Tibial artery (tissue), 4 donors: Measurements from ENCODE around the gene CMTR1.

Experiments used
- DNase-seq, 2 donors: peaks; one replicate each; pipeline ENCODE4 v3.0.0-alpha.2; 2019
- H3K27ac ChIP-seq, 2 donors: fragments of 200-600 bp; sonication (generic) in 1 of 2; 1 replicate in 1 of 2; 2 replicates in 1 of 2; pipeline ENCODE4 v1.5.1; 2018 to 2019; ENCODE audit warnings: mild to moderate bottlenecking in 1 of 2
- H3K27me3 ChIP-seq, 2 donors: fragments of 200-600 bp; sonication (generic) in 1 of 2; one replicate each; pipeline versions ENCODE4 v1.5.1 to v1.6.0; 2016 to 2019
- H3K36me3 ChIP-seq, 3 donors: fragments of 200-600 bp; sonication (generic) in 2 of 3; one replicate each; pipeline ENCODE4 v1.5.1; 2016 to 2019; ENCODE audit warnings: mild to moderate bottlenecking in 2 of 3
- H3K4me1 ChIP-seq, 4 donors: fragments of 200-600 bp; sonication (generic) in 2 of 4; 1 replicate in 3 of 4; 2 replicates in 1 of 4; pipeline ENCODE4 v1.5.1; 2016 to 2019
- H3K4me3 ChIP-seq, 2 donors: fragments of 200-600 bp; sonication (generic) in 1 of 2; 1 replicate in 1 of 2; 2 replicates in 1 of 2; pipeline ENCODE4 v1.5.1; 2018 to 2019; ENCODE audit warnings: mild to moderate bottlenecking in 2 of 2
- H3K9me3 ChIP-seq, 3 donors: fragments of 200-600 bp; sonication (generic) in 1 of 3; one replicate each; pipeline ENCODE4 v1.5.1; 2016 to 2019
- CTCF ChIP-seq, 2 experiments: fragments of 200-600 bp in 1 of 2; fragments of 450-650 bp in 1 of 2; IDR thresholded peaks; one replicate each; pipeline ENCODE4 v1.5.1; 2017 to 2019; ENCODE audit warnings: antibody characterized with exemption in 2 of 2, mild to moderate bottlenecking in 1 of 2, moderate library complexity in 1 of 2
- intact Hi-C: fragments of 100-400 bp; cut with DNase I; formaldehyde crosslinking; loops from one replicate; pipeline ENCODE4 v1.15.0; 2023; ENCODE audit warnings: low total_unique reads

CMTR1 gene

GRCh38 chr6:37483252-37483901, 50.4 kb downstream of the CMTR1 start:
- Histone ChIP-seq H3K27me3 (no peaks in the 10 kb centered on the region), H3K9me3 (no peaks in the 10 kb centered on the region), H3K36me3 (peaks cover 13 to 82% (median 69%) of the 10 kb centered on the region in 3 donors), H3K27ac (no peak overlapping the region), H3K4me1 (peaks cover 0 to 5% (median 0%) of the 10 kb centered on the region in 4 donors), H3K4me3 (no peak overlapping the region)
- intact Hi-C loops = loop anchor here (5.0 kb wide), 1 partner anchor 209 kb away; no protein-coding TSS in a partner anchor
- DNase-seq = peak in 1 of 2 donors; percentile 35
- TF ChIP-seq CTCF (IDR thresholded peaks at IDR 0.05) = no peak

GRCh38 chr6:37483917-37484785, 51.1 kb downstream of the CMTR1 start:
- intact Hi-C loops = loop anchor here (5.0 kb wide), 1 partner anchor 208 kb away; no protein-coding TSS in a partner anchor
- peak; percentile 54 to 71 for TF ChIP-seq CTCF (IDR thresholded peaks at IDR 0.05)
- peaks cover 13 to 75% (median 61%) of the 10 kb centered on the region in 3 donors for H3K36me3 ChIP-seq
- H3K27me3 ChIP-seq = no peaks in the 10 kb centered on the region
- H3K27ac ChIP-seq = no peak overlapping the region
- H3K9me3 ChIP-seq = no peaks in the 10 kb centered on the region
- no peak for DNase-seq
- H3K4me1 ChIP-seq = peaks cover 0 to 5% (median 0%) of the 10 kb centered on the region in 4 donors
- H3K4me3 ChIP-seq = no peak overlapping the region

- no peak for TF ChIP-seq CTCF (IDR thresholded peaks at IDR 0.05)
- Histone ChIP-seq H3K36me3 (peaks cover 11 to 69% (median 55%) of the 10 kb centered on the region in 3 donors), H3K4me3 (no peak overlapping the region), H3K4me1 (peaks cover 0 to 10% (median 0%) of the 10 kb centered on the region in 4 donors), H3K27me3 (no peaks in the 10 kb centered on the region), H3K9me3 (no peaks in the 10 kb centered on the region), H3K27ac (no peak overlapping the region)
- intact Hi-C loops = loop anchor here (5.0 kb wide), 1 partner anchor 208 kb away; no protein-coding TSS in a partner anchor
- no peak for DNase-seq
Observed at GRCh38 chr6:37484786-37485170, 51.8 kb downstream of the CMTR1 start.

- no peak overlapping the region for H3K27ac ChIP-seq
- intact Hi-C loops = no loop called here
- TF ChIP-seq CTCF (IDR thresholded peaks at IDR 0.05) = no peak
- peaks cover 6 to 64% (median 49%) of the 10 kb centered on the region in 3 donors for H3K36me3 ChIP-seq
- peaks cover 0 to 15% (median 0%) of the 10 kb centered on the region in 4 donors for H3K4me1 ChIP-seq
- no peaks in the 10 kb centered on the region for H3K9me3 ChIP-seq
- H3K27me3 ChIP-seq = no peaks in the 10 kb centered on the region
- no peak for DNase-seq
- H3K4me3 ChIP-seq = no peak overlapping the region
Observed at GRCh38 chr6:37485291-37485702, 52.3 kb downstream of the CMTR1 start.

GRCh38 chr6:37486121-37486839, 53.3 kb downstream of the CMTR1 start:
- peaks cover 0 to 20% (median 0%) of the 10 kb centered on the region in 4 donors for H3K4me1 ChIP-seq
- peaks cover 6 to 54% (median 40%) of the 10 kb centered on the region in 3 donors for H3K36me3 ChIP-seq
- H3K4me3 ChIP-seq = no peak overlapping the region
- no peak for DNase-seq
- TF ChIP-seq CTCF (IDR thresholded peaks at IDR 0.05) = no peak
- H3K9me3 ChIP-seq = no peaks in the 10 kb centered on the region
- H3K27me3 ChIP-seq = no peaks in the 10 kb centered on the region
- no peak overlapping the region for H3K27ac ChIP-seq
- intact Hi-C loops = no loop called here
